GM10248 (cell line): ENCODE results near the gene RSRC1.
A peak's percentile ranks its signal among the peaks of the same experiment; 100 is the strongest.

Experiments used
- CTCF ChIA-PET: fragments of 300-600 bp; sonication (Branson Sonifier 250); formaldehyde crosslinking; extraction: SDS; loops from one replicate; lab custom pipeline; 2021; ENCODE audit warnings: antibody characterized with exemption; lab: Yijun Ruan, JAX
- POLR2A ChIA-PET: fragments of 350-650 bp; sonication (Branson Sonifier 250); formaldehyde crosslinking; extraction: SDS; loops from one replicate; lab custom pipeline; 2020; ENCODE audit warnings: antibody characterized with exemption; lab: Yijun Ruan, JAX
- DNase-seq: peaks from one replicate; pipeline ENCODE4 v3.0.0; 2012; ENCODE audit errors: extremely low spot score
- CTCF ChIP-seq: IDR thresholded peaks from 2 replicates; pipeline ENCODE4 v1.5.1; 2012; ENCODE audit warnings: mild to moderate bottlenecking, low read depth; ENCODE audit errors: extremely low read depth, missing control alignments, control extremely low read depth

RSRC1 gene

GRCh38 chr3:158098834-158099424 lies 11.0 kb upstream of the RSRC1 start:
- TF ChIP-seq CTCF, result no peak
- ChIA-PET CTCF (interaction anchor here (1.0 kb wide), 1 partner anchor 8 kb away, joined by 4 read pairs; no protein-coding TSS in a partner anchor), POLR2A (no interaction called here)
- DNase-seq, result no peak

GRCh38 chr3:158100681-158101080 lies 9.2 kb upstream of the RSRC1 start:
- TF ChIP-seq CTCF, result no peak
- ChIA-PET POLR2A (no interaction called here), CTCF (no interaction called here)
- no peak for DNase-seq

GRCh38 chr3:158101335-158102241 lies 8.3 kb upstream of the RSRC1 start:
- ChIA-PET CTCF (no interaction called here), POLR2A (no interaction called here)
- DNase-seq, result no peak
- TF ChIP-seq CTCF, result no peak

GRCh38 chr3:158102242-158103080 lies 7.4 kb upstream of the RSRC1 start:
- DNase-seq, result no peak
- ChIA-PET CTCF (no interaction called here), POLR2A (no interaction called here)
- no peak for TF ChIP-seq CTCF

GRCh38 chr3:158103081-158103886 lies 6.6 kb upstream of the RSRC1 start:
- no peak for TF ChIP-seq CTCF
- peak; percentile 34 for DNase-seq

More at GRCh38 chr3:158103081-158103886, 6.6 kb upstream of the RSRC1 start:
- ChIA-PET CTCF (interaction anchor here (1.0 to 2.2 kb wide), 3 partner anchors 8 to 330 kb away, joined by 3 to 6 read pairs (median 5); no protein-coding TSS in a partner anchor), POLR2A (no interaction called here)
